IPS DF 6.9 (cell line): ENCODE data around the gene CELF2.
"Not testable (repeated sequence)": the region's sequence is repeated elsewhere in the genome, so short reads cannot be mapped to it uniquely, and the experiment has no call there.

ENCODE experiments used
- DNase-seq: peaks from one replicate; pipeline ENCODE4 v3.0.0-alpha.2; 2013; ENCODE audit warnings: low read depth, low spot score
- H3K27ac ChIP-seq: one replicate; pipeline ENCODE4 v1.5.1; 2013; ENCODE audit warnings: low read length, control low read depth
- H3K27me3 ChIP-seq: 2 replicates; pipeline ENCODE4 v1.6.1; 2013; ENCODE audit warnings: mild to moderate bottlenecking, low read length; ENCODE audit not compliant: control insufficient read depth, insufficient read depth
- H3K36me3 ChIP-seq: 2 replicates; pipeline ENCODE4 v1.6.1; 2013; ENCODE audit warnings: low read length; ENCODE audit not compliant: control insufficient read depth, insufficient read depth
- H3K4me1 ChIP-seq: 2 replicates; pipeline ENCODE4 v1.6.1; 2013; ENCODE audit warnings: low read length; ENCODE audit not compliant: control insufficient read depth, insufficient read depth
- H3K4me3 ChIP-seq: 2 replicates; pipeline ENCODE4 v1.5.1; 2013; ENCODE audit warnings: mild to moderate bottlenecking, low read length
- H3K9me3 ChIP-seq: 2 replicates; pipeline ENCODE4 v1.6.1; 2013; ENCODE audit warnings: low read length, inconsistent platforms; ENCODE audit not compliant: control insufficient read depth, insufficient read depth
- WGBS: extraction: QIAGEN DNeasy Blood & Tissue Kit; methylation state at CpG from one replicate; pipeline ENCODE4 v1.1.7; 2013; ENCODE audit warnings: mixed read lengths, missing lambda C conversion rate; ENCODE audit not compliant: insufficient read length, insufficient coverage; 5-methylcytosine and 5-hydroxymethylcytosine counted together

CELF2 gene

GRCh38 chr10:10989669-10990068 lies 28.0 kb upstream of the CELF2 start:
- no peaks in the 10 kb centered on the region for H3K4me1 ChIP-seq

GRCh38 chr10:10991144-10991543 lies 26.5 kb upstream of the CELF2 start:
- no peaks in the 10 kb centered on the region for H3K27me3 ChIP-seq
- no peak overlapping the region for H3K4me3 ChIP-seq
- H3K4me1 ChIP-seq = no peaks in the 10 kb centered on the region
- no peak overlapping the region for H3K27ac ChIP-seq
- H3K36me3 ChIP-seq = no peaks in the 10 kb centered on the region
- WGBS = no CpG with 5 or more reads among the region's 2 CpGs
- H3K9me3 ChIP-seq = no peaks in the 10 kb centered on the region
- DNase-seq = no peak

More at GRCh38 chr10:10989669-10990068, 28.0 kb upstream of the CELF2 start:
- Histone ChIP-seq H3K36me3 (no peaks in the 10 kb centered on the region), H3K27me3 (no peaks in the 10 kb centered on the region), H3K4me3 (no peak overlapping the region), H3K9me3 (no peaks in the 10 kb centered on the region), H3K27ac (no peak overlapping the region)
- DNase-seq = no peak

DNA sequence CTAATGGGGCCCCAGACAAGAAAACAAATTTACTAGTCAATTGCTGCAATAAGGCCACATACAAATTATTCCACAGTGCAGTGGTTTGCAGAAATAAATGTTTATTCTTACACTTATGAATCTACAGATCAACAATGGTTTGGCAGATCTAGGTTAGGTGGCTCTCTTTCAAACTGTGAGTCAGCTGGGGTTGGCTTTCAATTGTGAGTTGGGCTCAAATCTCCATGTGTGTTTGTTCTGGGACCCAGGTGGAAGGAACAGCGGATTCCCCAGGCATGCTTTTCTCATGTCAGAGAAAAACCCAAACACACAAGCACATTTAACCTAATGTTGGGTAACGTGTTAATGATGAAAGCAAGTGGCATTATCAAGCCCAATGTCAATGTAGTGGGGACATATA lies 25.6 kb upstream of the CELF2 start:
- Histone ChIP-seq H3K27me3 (no peaks in the 10 kb centered on the region), H3K4me1 (no peaks in the 10 kb centered on the region), H3K4me3 (no peak overlapping the region), H3K36me3 (no peaks in the 10 kb centered on the region), H3K9me3 (no peaks in the 10 kb centered on the region), H3K27ac (no peak overlapping the region)
- DNase-seq = no peak
- WGBS = no CpG with 5 or more reads among the region's 2 CpGs

GRCh38 chr10:10992961-10993714 lies 24.5 kb upstream of the CELF2 start:
- H3K9me3 ChIP-seq = no peaks in the 10 kb centered on the region
- H3K4me1 ChIP-seq = no peaks in the 10 kb centered on the region
- no peak for DNase-seq
- no peak overlapping the region for H3K4me3 ChIP-seq
- H3K27me3 ChIP-seq = no peaks in the 10 kb centered on the region
- no CpG with 5 or more reads among the region's 3 CpGs for WGBS
- H3K36me3 ChIP-seq = no peaks in the 10 kb centered on the region
- no peak overlapping the region for H3K27ac ChIP-seq

DNA sequence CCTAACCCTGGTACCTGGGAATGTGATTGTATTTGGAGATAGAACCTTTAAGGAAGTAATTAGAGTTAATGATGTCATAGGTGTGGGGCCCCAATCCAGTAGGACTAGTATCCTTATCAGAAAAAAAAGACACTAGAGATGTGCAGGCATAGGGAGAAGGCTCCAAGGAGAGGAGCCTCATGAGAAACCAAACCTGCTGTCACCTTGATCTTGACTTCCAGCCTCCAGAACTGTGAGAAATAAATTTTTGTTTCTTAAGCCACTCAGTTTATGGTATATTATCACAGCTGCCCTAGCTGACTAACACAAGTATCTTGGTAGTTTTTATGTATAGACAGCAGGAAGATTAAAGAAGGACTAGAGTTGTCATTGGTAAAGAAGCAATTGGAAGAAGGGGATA lies 23.9 kb upstream of the CELF2 start:
- DNase-seq = no peak
- H3K36me3 ChIP-seq = no peaks in the 10 kb centered on the region
- H3K4me1 ChIP-seq = no peaks in the 10 kb centered on the region
- no peaks in the 10 kb centered on the region for H3K27me3 ChIP-seq
- H3K9me3 ChIP-seq = no peaks in the 10 kb centered on the region
- no peak overlapping the region for H3K4me3 ChIP-seq
- no peak overlapping the region for H3K27ac ChIP-seq

DNA sequence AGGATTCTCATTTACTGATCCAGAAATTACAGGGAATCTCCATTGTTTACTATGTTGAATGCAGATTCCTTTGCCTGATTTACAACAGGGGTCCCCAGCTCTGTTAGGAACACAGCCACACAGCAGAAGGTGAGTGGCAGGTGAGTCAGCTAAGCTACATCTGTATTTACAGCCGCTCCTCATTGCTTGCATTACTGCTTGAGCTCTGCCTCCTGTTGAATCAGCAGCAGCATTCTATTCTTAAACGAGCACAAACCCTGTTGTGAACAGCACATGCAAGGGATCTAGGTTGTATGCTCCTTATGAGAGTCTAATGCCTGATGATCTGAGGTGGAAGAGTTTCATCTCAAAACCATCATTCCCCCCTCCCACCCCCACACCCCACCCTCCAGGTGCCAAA lies 23.3 kb upstream of the CELF2 start:
- Histone ChIP-seq H3K27ac (no peak overlapping the region), H3K9me3 (no peaks in the 10 kb centered on the region), H3K4me3 (no peak overlapping the region), H3K4me1 (no peaks in the 10 kb centered on the region), H3K27me3 (no peaks in the 10 kb centered on the region), H3K36me3 (no peaks in the 10 kb centered on the region)
- WGBS = no CpG with 5 or more reads among the region's 2 CpGs
- DNase-seq = no peak

- WGBS = no CpG with 5 or more reads among the region's 5 CpGs
These were observed 22.6 kb upstream of the CELF2 start for GRCh38 chr10:10995120-10995519.

DNA sequence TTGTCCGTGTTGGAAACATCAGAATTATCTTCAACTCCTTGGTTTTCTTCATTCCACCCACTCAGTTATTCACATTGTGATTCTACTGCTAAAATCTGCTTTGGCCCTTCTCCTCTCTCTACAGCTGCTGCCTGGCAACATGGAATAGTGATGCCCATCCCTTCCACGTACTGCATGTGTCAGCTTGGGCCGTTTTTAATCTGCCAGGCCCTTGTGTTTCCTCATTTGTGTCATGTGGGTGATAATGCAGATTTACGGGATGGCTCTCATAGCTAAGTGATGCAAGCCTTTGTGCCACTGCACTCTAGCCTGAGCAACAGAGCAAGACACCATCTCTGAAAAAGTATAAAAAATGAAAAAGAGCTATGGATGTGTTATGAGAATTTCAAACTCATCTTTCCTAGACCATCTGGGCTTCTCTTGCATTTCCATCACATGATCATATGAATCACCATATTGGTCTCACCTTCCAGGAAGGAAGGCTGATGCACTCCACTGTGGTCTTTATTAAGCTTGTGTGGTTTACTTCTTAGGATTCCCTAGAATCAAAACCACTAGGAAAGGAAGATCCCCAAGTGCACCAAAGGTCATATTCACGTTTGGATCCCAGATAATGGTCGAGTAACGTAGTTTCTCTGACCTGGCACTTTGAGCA lies 20.6 kb upstream of the CELF2 start:
- H3K27me3 ChIP-seq = no peaks in the 10 kb centered on the region
- no peak overlapping the region for H3K27ac ChIP-seq
- H3K4me1 ChIP-seq = 0 out of 2 replicates have a peak, but pooled peaks cover under 1% of the 10 kb centered on the region
- H3K4me3 ChIP-seq = no peak overlapping the region
- H3K9me3 ChIP-seq = no peaks in the 10 kb centered on the region
- no peak for DNase-seq
- H3K36me3 ChIP-seq = no peaks in the 10 kb centered on the region
- no CpG with 5 or more reads among the region's 7 CpGs for WGBS

More at GRCh38 chr10:10995120-10995519, 22.6 kb upstream of the CELF2 start:
- no peak overlapping the region for H3K4me3 ChIP-seq
- no peaks in the 10 kb centered on the region for H3K27me3 ChIP-seq
- no peak for DNase-seq
- H3K36me3 ChIP-seq = no peaks in the 10 kb centered on the region
- H3K27ac ChIP-seq = no peak overlapping the region
- H3K9me3 ChIP-seq = no peaks in the 10 kb centered on the region
- no peaks in the 10 kb centered on the region for H3K4me1 ChIP-seq

- H3K9me3 ChIP-seq, H3K4me3 ChIP-seq, DNase-seq, H3K36me3 ChIP-seq, H3K27ac ChIP-seq, H3K4me1 ChIP-seq, H3K27me3 ChIP-seq: not testable (repeated sequence)
- no CpG with 5 or more reads among the region's 4 CpGs for WGBS
These were observed 18.2 kb upstream of the CELF2 start for GRCh38 chr10:10999501-10999900.

- DNase-seq = no peak
- no CpG with 5 or more reads among the region's 5 CpGs for whole genome bisulfite sequencing
- Histone ChIP-seq H3K4me3 (no peak overlapping the region), H3K36me3 (no peaks in the 10 kb centered on the region), H3K9me3 (no peaks in the 10 kb centered on the region), H3K27ac (no peak overlapping the region), H3K27me3 (no peaks in the 10 kb centered on the region), H3K4me1 (0 out of 2 replicates have a peak, but pooled peaks cover 1% of the 10 kb centered on the region)
These were observed 15.2 kb upstream of the CELF2 start for GRCh38 chr10:11002485-11002884.

DNA sequence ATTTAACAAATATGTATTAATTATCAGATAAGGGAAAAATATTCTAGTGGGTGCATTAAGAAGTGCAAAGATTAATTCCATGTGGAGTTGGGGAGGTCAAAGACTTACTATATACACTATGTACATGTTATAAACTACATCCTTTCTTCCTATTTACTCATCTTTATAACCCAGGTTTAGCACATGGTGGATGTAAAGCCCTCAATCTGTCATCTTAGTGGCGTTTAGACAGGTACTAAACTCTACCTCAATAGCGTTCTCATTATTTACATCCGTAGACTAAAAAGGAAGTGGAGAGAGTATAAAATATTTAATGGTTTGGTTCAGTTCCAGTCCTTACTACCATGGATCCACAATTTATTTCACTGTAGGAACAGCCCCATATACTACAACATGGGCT lies 14.8 kb upstream of the CELF2 start:
- Histone ChIP-seq H3K27ac (no peak overlapping the region), H3K4me1 (0 out of 2 replicates have a peak, but pooled peaks cover 1% of the 10 kb centered on the region), H3K27me3 (no peaks in the 10 kb centered on the region), H3K36me3 (no peaks in the 10 kb centered on the region), H3K4me3 (no peak overlapping the region), H3K9me3 (no peaks in the 10 kb centered on the region)
- WGBS = no CpG with 5 or more reads among the region's 3 CpGs
- DNase-seq = no peak
